ENCODE results near the gene PLCD1.
A peak's percentile ranks its signal among the peaks of the same experiment; 100 is the strongest.
"Not testable (repeated sequence)": the region's sequence is repeated elsewhere in the genome, so short reads cannot be mapped to it uniquely, and the experiment has no call there.

The PLCD1 gene

GRCh38 chr3:37997791-37998370 lies 31.6 kb downstream of the PLCD1 start:
- DNase-seq: no peak

- DNase-seq: no peak
Measured at GRCh38 chr3:37997342-37997741, 32.1 kb downstream of the PLCD1 start.

- peak; percentile 86 to 87 for DNase-seq
Measured at GRCh38 chr3:37996785-37997301, 32.6 kb downstream of the PLCD1 start.

GRCh38 chr3:37995652-37996641 lies 33.5 kb downstream of the PLCD1 start:
- DNase-seq: no peak

GRCh38 chr3:37994639-37994972 lies 34.8 kb downstream of the PLCD1 start:
- no peak for DNase-seq

- DNase-seq: peak; percentile 79 to 83
Measured at GRCh38 chr3:37993820-37994638, 35.4 kb downstream of the PLCD1 start.

- no peak for DNase-seq
Measured at GRCh38 chr3:37993460-37993819, 36.0 kb downstream of the PLCD1 start.

GRCh38 chr3:37993067-37993455 lies 36.4 kb downstream of the PLCD1 start:
- no peak for DNase-seq

GRCh38 chr3:37992271-37993066 lies 37.0 kb downstream of the PLCD1 start:
- no peak for DNase-seq

GRCh38 chr3:37991823-37992222 lies 37.6 kb downstream of the PLCD1 start:
- DNase-seq: no peak

- no peak for DNase-seq
Measured at GRCh38 chr3:37991109-37991508, 38.3 kb downstream of the PLCD1 start.

GRCh38 chr3:37990527-37990926 lies 38.9 kb downstream of the PLCD1 start, which contains the start of gene VILL:
Gene VILL (plus strand): TSS chr3:37990786. CDS start chr3:37993673, 2,887 bp downstream.
- DNase-seq: no peak

GRCh38 chr3:37989821-37990480 lies 39.5 kb downstream of the PLCD1 start:
- DNase-seq: no peak

- no peak for DNase-seq
Measured at GRCh38 chr3:37988931-37989525, 40.4 kb downstream of the PLCD1 start.

- DNase-seq: not testable (repeated sequence)
Measured at GRCh38 chr3:37988376-37988775, 41.1 kb downstream of the PLCD1 start.

- no peak for DNase-seq
Measured at GRCh38 chr3:37987751-37988179, 41.7 kb downstream of the PLCD1 start.

- DNase-seq: no peak
Measured at GRCh38 chr3:37987315-37987697, 42.1 kb downstream of the PLCD1 start.

- DNase-seq: no peak
Measured at GRCh38 chr3:37986479-37987314, 42.7 kb downstream of the PLCD1 start.

GRCh38 chr3:37985637-37986320 lies 43.7 kb downstream of the PLCD1 start:
- DNase-seq: no peak

- no peak for DNase-seq
Measured at GRCh38 chr3:37984596-37984995, 44.8 kb downstream of the PLCD1 start.

All from activated CD4-positive, alpha-beta T cell treated with anti-CD3 and anti-CD28 coated beads, Interleukin-2, amount 50 U/mL, for 48 hours (primary cell).